HG03135 (cell line): Measurements from ENCODE around the gene ARPIN.
"Not testable (repeated sequence)": the region's sequence is repeated elsewhere in the genome, so short reads cannot be mapped to it uniquely, and the experiment has no call there.

ENCODE experiments used
- ATAC-seq: cut with Tn5 transposase; IDR thresholded peaks from one replicate; pipeline ENCODE4 v1.9.1; 2021; ENCODE audit warnings: mild to moderate bottlenecking, moderate library complexity; ENCODE audit not compliant: unreplicated experiment

Gene ARPIN

DNA sequence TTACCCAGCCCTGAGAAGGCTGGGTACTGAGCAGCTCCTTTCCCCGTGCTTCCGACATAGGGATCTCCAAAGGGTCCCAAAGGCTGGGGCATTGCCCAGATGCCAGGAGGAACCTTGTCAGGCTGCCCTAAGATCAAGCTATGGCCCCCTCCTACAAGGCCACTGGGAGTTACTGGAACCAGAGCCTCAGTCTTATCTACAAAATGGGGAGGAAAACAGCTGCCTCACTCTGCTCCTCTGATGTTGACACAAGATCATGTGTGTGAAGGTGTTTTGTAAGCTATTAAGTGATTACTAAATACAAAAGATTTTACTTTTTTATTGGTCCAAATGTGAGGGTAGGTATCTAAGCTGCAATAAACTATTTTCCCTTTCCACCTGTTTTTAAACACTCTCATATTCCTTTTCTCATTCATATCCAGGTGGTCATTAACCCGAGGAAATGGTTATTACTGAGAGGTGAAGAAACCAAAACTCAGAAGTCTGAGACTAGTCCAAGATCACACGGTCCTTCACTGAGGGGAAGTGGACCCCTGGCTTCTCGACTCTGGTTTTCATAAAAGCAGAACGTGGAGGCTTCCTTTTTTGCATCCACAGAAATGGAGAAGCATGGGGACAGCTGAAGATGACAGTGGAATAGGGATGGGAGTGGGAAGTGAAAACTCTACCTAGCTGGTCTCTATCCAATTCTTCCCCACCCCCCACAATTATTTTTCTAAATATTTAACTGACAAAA, 1.7 kb downstream of the ARPIN start:
- no peak for ATAC-seq

GRCh38 chr15:89909611-89910010, 3.1 kb downstream of the ARPIN start:
- no peak for ATAC-seq

DNA sequence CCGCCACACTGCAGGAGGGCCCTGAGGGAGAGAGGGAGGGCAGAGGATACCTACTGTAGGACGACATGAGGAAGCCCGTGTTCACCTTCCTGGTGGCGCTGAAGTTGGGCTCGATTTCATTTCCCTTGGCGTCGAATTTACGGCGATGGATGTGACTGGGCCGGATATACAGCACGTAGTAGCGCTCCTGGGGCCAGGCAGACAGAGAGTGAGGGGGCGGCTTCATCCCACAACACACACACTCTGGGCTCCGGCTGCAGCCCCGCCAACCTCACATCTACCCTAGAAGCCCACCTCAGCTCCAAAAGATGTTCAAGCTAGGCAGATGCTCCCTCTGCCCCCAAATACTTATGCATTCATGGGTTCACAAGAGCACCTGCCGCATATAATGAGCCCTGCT, 4.5 kb downstream of the ARPIN start:
- ATAC-seq = no peak

DNA sequence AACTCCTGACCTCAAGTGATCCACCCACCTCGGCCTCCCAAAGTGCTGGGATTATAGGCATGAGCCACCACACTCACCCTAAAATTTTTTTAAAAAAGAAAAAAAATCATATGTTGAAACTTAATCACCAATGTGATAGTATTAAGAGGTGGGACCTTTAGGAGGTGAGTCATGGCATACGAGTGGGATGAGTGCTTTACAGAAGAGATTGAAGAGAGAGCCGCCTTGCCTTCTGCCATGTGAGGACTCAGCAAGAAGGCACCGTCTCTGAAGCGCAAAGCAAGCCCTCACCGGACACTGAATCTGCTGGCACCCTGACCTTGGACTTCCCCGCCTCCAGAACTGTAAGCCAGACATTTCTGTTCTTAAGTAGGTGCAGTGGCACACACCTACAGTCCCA, 5.5 kb downstream of the ARPIN start:
- ATAC-seq = no peak

- no peak for ATAC-seq
Measured at GRCh38 chr15:89905846-89906378, 6.8 kb downstream of the ARPIN start.

DNA sequence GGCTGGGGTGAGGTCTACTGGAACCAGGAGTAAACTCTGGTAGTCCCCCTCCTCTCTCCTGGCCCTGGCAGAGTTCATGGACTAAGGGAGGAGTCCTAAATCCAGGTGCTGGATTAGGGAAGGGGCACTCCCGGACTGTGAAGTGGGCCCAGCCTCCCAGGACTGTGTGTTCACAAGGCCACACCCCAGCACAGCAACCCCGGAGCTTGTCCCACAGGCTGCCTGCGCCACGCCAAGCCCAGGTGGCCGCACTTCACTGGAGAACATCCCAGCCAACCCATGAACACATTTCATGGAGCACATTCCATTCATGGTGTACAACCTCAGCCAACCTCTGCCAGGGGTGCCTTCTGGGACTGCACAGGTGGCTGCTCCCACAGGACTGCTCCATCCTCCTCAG, 8.2 kb downstream of the ARPIN start:
- no peak for ATAC-seq

- no peak for ATAC-seq
Measured at GRCh38 chr15:89903858-89904130, 9.0 kb downstream of the ARPIN start.

DNA sequence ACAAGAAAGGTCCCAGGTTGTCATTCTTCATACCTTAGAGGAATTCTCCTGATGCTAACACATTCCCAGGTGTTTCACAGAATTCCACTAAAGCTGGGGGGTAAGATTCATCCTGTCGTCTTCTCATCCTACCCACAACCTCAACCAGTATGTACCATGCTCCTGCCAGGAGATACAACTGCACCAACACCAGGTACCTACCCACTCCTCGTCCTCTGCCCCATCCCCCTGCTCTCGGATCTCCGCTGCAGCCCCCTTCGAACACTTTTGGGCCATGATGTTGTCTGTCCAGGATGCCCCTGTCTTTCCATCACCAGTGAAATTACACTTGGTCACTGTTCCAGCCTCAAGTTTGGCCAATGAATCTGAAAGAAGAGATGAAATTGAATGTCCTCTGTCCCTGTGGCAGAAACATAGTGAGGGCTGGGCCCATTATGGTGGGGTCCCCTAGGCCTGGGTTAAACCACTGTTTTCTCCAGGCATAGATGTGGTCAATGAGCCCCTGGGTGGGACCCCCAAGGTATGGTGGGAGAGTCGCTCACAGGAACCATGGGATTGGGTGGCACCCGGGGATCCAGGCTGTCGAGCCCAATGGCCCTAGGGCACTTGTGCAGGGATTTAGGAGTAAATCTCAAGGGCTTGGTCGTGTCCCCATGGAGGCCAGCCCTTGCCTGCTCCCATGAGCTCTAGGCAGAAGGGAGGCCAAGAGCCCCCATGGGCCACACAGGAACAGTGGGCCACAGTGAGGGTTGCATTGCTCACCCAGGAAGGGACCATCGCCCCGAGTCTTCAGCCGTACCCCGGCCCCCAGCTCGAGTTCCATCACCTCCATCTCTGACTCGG, 9.5 kb downstream of the ARPIN start:
- ATAC-seq = no peak

GRCh38 chr15:89900849-89901248, 11.9 kb downstream of the ARPIN start:
- no peak for ATAC-seq

- ATAC-seq = no peak
Measured at GRCh38 chr15:89899951-89900567, 12.7 kb downstream of the ARPIN start.

DNA sequence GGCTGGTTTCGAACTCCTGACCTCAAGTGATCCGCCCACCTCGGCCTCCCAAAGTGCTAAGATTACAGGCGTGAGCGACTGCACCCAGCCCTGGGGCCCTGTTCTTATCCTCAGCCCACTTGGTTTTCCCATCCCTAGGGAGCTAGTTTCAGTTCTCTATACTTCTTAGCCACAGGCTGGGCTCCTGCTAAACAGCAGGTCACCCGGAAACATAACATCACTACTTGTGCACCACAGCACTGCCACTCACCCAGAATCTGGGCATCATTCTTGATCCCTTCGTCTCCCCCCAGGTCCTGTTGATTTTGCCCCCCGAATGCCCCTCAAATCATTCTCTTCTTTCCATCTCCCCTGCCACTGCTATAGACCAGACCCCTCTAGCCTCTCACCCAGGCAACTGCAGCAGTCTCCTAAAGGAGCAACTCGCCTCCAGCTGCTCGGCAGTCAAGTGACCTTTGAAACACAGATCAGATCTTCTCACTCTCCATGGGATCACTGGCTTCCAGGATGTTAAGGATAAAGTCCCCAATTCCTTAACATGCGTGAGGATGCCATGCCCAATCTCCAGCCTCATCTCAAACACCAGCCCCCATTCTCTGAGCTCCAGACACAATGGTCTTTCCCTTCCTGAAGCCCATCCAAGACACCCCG, 13.3 kb downstream of the ARPIN start:
- no peak for ATAC-seq

GRCh38 chr15:89898614-89899294, 14.0 kb downstream of the ARPIN start:
- ATAC-seq = no peak

- no peak for ATAC-seq
Measured at GRCh38 chr15:89898146-89898545, 14.6 kb downstream of the ARPIN start.

- ATAC-seq = peak; percentile 90
Measured at GRCh38 chr15:89893696-89894447, 18.9 kb downstream of the ARPIN start, which contains the start of gene AP3S2. TSS of gene AP3S2 (minus strand) at chr15:89893994. CDS start at chr15:89893949, 45 bp downstream.

DNA sequence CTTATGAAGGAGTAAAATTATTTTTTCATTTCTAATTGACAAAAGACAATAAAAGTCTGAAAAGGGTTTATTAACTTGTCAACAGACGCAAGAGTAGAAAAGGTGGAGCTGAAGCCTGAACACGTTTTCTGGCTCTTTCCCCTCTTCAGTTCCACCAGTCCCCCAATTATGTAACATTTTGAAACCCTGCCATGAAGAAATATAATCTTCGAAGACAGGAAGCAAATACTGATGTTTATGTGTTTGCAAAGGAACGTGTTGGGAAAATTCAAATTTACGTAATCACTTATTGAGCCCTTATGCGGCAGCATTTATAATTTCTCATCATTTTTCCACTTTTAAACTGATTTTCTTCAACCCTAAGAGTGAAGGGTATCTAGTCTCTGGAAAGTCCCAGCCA, 19.7 kb downstream of the ARPIN start:
- no peak for ATAC-seq

DNA sequence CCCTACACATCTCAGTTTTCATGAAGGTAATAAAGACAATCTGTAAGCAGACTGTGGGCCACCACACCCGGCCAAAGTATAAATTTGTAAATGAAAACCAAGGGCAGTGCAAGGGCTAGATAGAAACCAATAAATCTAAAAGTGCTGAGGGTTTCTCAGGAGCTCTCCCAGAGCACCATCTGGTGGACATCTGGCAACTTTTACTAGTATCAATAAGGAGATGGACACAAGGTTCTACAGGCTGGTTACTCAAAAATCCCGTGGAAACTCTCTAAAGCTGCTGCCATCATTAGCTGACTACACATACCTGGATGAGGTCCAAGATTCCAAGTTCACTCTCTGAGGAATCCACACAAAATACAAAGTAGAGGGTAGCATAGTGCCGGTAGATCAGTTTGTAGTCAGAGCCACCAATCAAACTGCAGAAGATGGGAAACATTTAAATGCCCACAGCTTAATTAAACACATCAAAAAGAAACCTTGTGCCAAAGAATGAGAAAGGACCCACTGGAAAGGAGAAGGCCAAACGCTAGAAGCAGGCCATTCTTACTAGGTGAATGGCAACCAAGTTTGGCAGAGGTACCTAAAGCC, 24.4 kb downstream of the ARPIN start:
- ATAC-seq = no peak

GRCh38 chr15:89885611-89886010, 27.1 kb downstream of the ARPIN start:
- no peak for ATAC-seq

DNA sequence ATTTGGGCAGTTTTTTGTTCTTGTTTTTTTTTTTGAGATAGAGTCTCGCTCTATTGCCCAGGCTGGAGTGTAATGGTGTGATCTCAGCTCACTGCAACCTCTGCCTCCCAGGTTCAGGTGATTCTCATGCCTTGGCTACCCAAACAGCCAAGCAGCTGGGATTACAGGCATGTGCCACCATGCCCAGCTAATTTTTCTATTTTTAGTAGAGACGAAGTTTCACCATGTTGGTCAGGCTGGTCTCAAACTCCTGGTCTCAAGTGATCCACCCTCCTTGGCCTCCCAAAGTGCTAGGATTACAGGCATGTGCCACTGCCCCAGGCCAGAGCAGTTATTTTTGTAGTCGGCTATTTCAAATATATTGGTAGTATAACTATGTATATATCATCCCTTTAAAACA, 27.6 kb downstream of the ARPIN start:
- not testable (repeated sequence) for ATAC-seq

- no peak for ATAC-seq
Measured at GRCh38 chr15:89883518-89883917, 29.2 kb downstream of the ARPIN start.

- ATAC-seq = no peak
Measured at GRCh38 chr15:89880727-89881126, 32.0 kb downstream of the ARPIN start.
